Occipital lobe (tissue), 2 donors: Measurements from ENCODE around the gene ALDH1B1. TPM values are rescaled to one million over a fixed set of nuclear protein-coding genes. Genes with fewer than 3 reads are reported as not detected.

Experiments
- DNase-seq: peaks from one replicate; lab custom pipeline; 2025; lab: John Stamatoyannopoulos, UW
- total RNA-seq: library from RNA; depleted of rRNA; stranded (reverse); fragments of >200 nt; gene quantifications from one replicate; pipeline ENCODE4 v1.2.3, GENCODE V29; 2014

ALDH1B1 gene
- total RNA-seq, 1 donor from 2014 or later, result 11.9 TPM

DNA sequence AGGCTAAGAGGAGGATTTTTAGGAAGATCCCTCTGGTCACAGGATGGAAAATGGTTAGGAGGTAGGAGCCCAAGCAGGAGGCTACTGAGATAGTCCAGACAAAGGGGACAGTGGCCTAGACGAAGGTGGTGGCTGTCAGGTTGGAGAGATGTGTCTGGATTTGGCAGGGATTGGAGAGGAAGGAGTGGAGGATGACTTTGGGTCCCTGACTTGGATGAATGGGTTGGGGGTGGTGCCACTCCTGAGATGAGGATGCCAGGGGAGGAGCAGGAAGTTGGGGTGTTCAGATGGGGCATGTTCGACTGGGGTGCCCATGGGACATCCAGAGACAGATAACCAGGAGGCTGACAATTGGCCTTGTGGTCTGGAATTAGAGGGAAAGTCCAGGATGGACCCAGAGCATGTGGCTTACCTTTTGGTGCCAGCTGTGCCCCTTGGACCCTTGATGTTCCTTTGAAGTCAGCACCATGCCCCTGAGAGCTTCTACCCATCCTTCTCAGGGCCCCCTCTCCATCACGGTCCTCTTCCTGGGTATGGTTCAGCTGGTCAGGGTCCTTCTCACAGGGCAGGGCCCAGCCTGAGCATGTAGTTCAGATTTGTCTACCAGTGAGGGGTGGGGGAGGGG, 46.9 kb downstream of the ALDH1B1 start:
- DNase-seq, result no peak

DNA sequence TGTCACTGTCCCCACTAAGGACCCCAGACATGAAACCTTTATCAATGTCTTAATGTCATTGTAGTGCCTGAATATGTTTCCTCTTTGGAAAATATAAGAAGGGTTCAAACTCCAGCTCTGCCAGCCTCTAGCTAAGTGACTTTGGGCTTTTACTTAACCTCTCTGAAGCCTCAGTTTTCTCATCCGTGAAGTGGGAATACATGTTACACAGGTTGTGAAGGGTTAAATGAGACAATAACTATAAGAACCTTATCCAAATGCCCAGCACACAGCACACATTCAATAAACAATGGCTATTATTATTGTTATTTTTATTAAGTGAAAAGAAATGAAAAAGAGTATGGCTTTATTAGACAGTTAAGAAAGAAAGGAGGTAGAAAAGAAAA, 47.4 kb downstream of the ALDH1B1 start:
- DNase-seq, result no peak

- DNase-seq, result no peak
These were observed 48.0 kb downstream of the ALDH1B1 start for GRCh38 chr9:38440516-38440915.

DNA sequence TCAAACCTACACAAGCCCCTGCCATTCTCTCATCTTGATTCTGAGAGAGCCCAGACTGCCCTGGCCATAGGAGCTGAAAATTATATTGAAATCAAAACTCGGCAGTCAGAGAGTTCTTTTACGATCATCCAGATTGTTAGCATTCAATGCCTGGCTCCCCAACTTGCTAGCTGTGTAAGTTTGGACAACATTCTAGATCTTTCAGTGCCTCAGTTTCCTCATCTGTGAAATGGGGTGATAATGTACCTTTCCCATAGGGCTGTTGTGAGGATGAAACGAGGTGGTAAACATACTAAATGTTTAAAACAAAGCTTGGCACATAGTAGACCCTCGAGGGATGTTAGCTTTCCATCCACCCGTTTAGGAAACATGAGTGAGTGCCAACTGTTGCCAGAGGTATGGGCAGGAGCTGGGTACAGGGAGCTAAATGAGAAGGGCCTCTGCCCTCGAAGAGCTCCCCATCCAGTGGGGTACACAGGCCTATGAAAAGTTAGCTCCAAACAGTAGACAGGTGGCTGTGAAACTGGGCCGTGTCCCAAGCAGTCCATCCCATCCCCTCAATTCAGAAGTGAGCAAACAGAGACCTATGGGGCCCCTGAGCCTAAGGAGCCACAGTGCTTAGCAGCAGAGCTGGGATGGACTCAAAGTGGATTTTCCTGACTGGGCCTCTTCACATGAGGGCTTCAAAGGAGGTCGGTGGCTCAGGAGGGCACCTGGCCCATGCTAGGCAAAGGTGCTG, 49.0 kb downstream of the ALDH1B1 start:
- no peak for DNase-seq

DNA sequence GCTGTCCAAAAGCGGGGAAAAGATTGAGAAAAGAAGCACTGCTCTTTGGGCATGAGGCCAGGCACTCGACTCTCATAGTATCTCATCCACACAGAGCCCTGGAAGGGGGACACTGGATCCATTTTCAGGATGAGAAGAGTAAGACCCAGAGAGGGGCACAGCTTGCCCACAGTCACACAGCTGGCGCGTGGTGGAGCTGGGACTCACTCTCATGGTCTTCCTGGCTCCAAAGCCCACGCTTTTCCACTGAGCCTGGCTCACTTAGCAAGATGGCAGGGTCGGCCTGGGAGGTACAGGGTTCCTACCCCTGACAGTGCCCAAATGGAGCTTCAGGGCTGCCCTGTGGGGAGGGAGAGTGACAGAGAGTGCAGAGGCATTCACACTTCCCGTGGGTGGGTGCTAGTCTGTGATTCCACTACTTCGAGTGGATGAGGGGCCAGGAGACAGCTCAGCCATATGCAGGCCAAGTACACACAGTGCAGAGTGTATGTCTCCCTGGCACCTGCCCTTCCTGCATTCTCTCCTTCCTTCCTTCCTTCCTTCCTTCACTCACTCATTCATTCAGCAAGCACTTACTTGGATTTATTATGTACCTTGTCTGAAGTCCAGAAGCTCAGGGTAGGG, 50.1 kb downstream of the ALDH1B1 start:
- no peak for DNase-seq

GRCh38 chr9:38443181-38443580, 50.7 kb downstream of the ALDH1B1 start:
- DNase-seq, result no peak

DNA sequence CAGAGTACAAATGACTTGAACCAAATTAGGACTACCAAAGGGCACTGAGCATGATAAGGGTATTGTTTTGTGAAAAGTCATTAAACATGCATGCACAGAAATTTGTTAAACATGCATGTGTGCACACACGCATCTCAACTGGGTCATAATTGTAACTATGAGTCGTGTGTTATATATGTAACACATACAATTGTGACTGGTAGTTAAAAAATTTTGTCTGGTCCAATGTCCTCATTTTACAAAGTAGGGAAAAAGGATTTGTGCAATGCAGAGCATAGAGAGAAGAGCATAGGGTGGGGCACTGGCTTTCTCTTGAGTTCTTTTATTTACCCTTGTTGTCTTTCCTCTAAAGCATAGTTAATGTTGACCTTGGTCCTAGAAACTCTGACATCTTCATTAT, 51.1 kb downstream of the ALDH1B1 start:
- DNase-seq, result no peak

DNA sequence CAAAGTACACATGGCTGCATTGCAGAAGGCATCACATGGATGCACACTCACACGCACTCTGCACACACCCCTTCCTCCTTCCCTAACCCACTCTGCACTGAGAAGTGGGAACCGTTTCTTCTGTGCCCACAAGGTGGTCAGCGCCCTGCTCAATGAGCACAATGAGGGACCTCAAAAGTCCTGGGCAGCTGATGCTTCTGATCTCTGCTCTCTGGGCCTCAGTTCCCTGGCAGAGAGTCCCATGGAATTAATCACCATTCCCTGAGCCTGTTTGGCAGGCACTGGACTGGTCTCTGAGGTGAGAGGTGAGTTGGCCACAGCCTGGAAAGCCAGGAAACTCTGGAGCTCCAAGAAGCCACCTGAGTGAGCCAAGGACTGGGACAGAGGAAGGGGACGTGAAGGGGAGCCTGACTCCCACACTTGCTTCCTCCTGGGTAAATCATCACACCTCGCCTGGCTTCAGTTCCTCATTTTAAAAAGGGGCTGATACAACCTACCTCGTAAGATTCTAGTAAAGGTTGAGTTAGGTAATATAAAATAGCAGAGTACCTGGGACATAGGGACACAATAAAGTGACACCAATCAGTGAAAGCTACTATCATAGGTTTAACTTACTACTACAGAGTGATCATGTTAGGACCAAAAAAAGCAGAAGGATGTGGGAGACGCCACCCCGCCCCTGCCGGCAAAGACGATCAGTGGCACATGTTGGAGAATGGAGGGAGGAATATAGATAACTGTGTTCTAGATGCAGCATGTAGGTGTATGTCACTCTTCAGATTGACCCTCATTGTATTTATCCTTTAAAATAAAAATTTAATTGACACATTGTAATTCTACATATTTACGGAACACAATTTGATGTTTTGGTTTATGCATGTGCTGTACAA, 52.9 kb downstream of the ALDH1B1 start:
- no peak for DNase-seq

- no peak for DNase-seq
These were observed 55.2 kb downstream of the ALDH1B1 start for GRCh38 chr9:38447703-38448102.

Other genes starting within 250 kb of the ALDH1B1 start
- gene IGFBPL1, start 31.8 kb downstream of the ALDH1B1 start, total RNA-seq, result 67.1 TPM
- 6.9 TPM for gene ANKRD18A, start 227.9 kb downstream of the ALDH1B1 start, total RNA-seq